Measurements from ENCODE around the gene LRTM1.

GRCh38 chr3:54939557-54940300 is 11.9 kb upstream of the LRTM1 start:
- TF ChIP-seq CTCF (IDR thresholded peaks at IDR 0.05; ENCODE audit: low read depth, low read length) (no peak), EZH2phosphoT487 (IDR thresholded peaks at IDR 0.05; ENCODE audit: low read depth) (no peak)

All from OCI-LY3 (cell line).